H9 (cell line): ENCODE results near the gene GRIK1. TPM values are rescaled to one million over a fixed set of nuclear protein-coding genes. Genes with fewer than 3 reads are reported as not detected.

Experiments used
- DNase-seq: peaks from one replicate; pipeline ENCODE4 v3.0.0-alpha.2; 2017
- H2AFZ ChIP-seq: one replicate; pipeline ENCODE4 v1.6.1; 2013; ENCODE audit warnings: mild to moderate bottlenecking, low read length, control low read depth, moderate library complexity
- H2AK5ac ChIP-seq: 2 replicates; pipeline ENCODE4 v1.6.1; 2013; ENCODE audit warnings: low read length, control low read depth, mixed read lengths; ENCODE audit not compliant: insufficient read length
- H2BK120ac ChIP-seq: one replicate; pipeline ENCODE4 v1.6.1; 2013; ENCODE audit warnings: low read depth, mild to moderate bottlenecking, low read length, control low read depth, inconsistent platforms; ENCODE audit not compliant: poor library complexity, severe bottlenecking
- H2BK12ac ChIP-seq: 2 replicates; pipeline ENCODE4 v1.6.1; 2013; ENCODE audit warnings: low read length, control low read depth, mixed read lengths, low read depth; ENCODE audit not compliant: insufficient read length
- H2BK15ac ChIP-seq: 2 replicates; pipeline ENCODE4 v1.6.1; 2013; ENCODE audit warnings: low read depth, low read length, control low read depth
- H2BK20ac ChIP-seq: one replicate; pipeline ENCODE4 v1.6.1; 2013; ENCODE audit warnings: low read depth, mild to moderate bottlenecking, low read length, control low read depth, inconsistent platforms; ENCODE audit not compliant: poor library complexity, severe bottlenecking
- H2BK5ac ChIP-seq: 2 replicates; pipeline ENCODE4 v1.6.1; 2013; ENCODE audit warnings: low read length, control low read depth, mixed read lengths; ENCODE audit not compliant: insufficient read length
- H3K14ac ChIP-seq: 2 replicates; pipeline ENCODE4 v1.6.1; 2013; ENCODE audit warnings: low read length, control low read depth; ENCODE audit not compliant: insufficient read depth
- H3K18ac ChIP-seq: 2 replicates; pipeline ENCODE4 v1.6.1; 2013; ENCODE audit warnings: low read depth, mild to moderate bottlenecking, mixed read lengths, low read length, control low read depth; ENCODE audit not compliant: insufficient read length
- H3K23ac ChIP-seq: 2 replicates; pipeline ENCODE4 v1.6.1; 2013; ENCODE audit warnings: low read length, control low read depth, mixed read lengths, low read depth; ENCODE audit not compliant: insufficient read length
- H3K23me2 ChIP-seq: 2 replicates; pipeline ENCODE4 v1.6.1; 2013; ENCODE audit warnings: low read depth, mild to moderate bottlenecking, mixed read lengths, low read length, control low read depth; ENCODE audit not compliant: insufficient read length, poor library complexity, severe bottlenecking
- H3K27ac ChIP-seq: 2 replicates; pipeline ENCODE4 v1.5.1; 2013; ENCODE audit warnings: low read length, control low read depth, mixed read lengths, low read depth; ENCODE audit not compliant: insufficient read length
- H3K27me3 ChIP-seq: 2 replicates; pipeline ENCODE4 v1.6.1; 2013; ENCODE audit warnings: low read length, control low read depth, inconsistent platforms; ENCODE audit not compliant: insufficient read depth
- H3K4ac ChIP-seq: 2 replicates; pipeline ENCODE4 v1.6.1; 2013; ENCODE audit warnings: low read depth, mild to moderate bottlenecking, control low read depth, inconsistent platforms, low read length, moderate library complexity
- H3K4me1 ChIP-seq: 2 replicates; pipeline ENCODE4 v1.6.1; 2013; ENCODE audit warnings: low read length, control low read depth, inconsistent platforms; ENCODE audit not compliant: insufficient read depth
- H3K4me2 ChIP-seq: 2 replicates; pipeline ENCODE4 v1.6.1; 2013; ENCODE audit warnings: low read length, control low read depth, mixed read lengths; ENCODE audit not compliant: insufficient read length, insufficient read depth
- H3K56ac ChIP-seq: 2 replicates; pipeline ENCODE4 v1.6.1; 2013; ENCODE audit warnings: low read depth, mild to moderate bottlenecking, mixed read lengths, low read length, control low read depth; ENCODE audit not compliant: insufficient read length
- H3K79me1 ChIP-seq: 2 replicates; pipeline ENCODE4 v1.6.1; 2013; ENCODE audit warnings: low read depth, mild to moderate bottlenecking, moderate library complexity, low read length, control low read depth, inconsistent platforms; ENCODE audit not compliant: insufficient read depth, poor library complexity, severe bottlenecking
- H3K79me2 ChIP-seq: 2 replicates; pipeline ENCODE4 v1.6.1; 2013; ENCODE audit warnings: low read length, control low read depth, inconsistent platforms; ENCODE audit not compliant: insufficient read depth
- H3K9ac ChIP-seq: 2 replicates; pipeline ENCODE4 v1.6.1; 2013; ENCODE audit warnings: low read length, control low read depth, mixed read lengths; ENCODE audit not compliant: insufficient read length; ENCODE audit errors: extremely low read depth
- H3K9me3 ChIP-seq: one replicate; pipeline ENCODE4 v1.6.1; 2013; ENCODE audit warnings: low read depth, low read length, inconsistent platforms; ENCODE audit not compliant: control insufficient read depth
- H3T11ph ChIP-seq: one replicate; pipeline ENCODE4 v1.6.1; 2013; ENCODE audit warnings: mild to moderate bottlenecking, low read length, control low read depth, inconsistent platforms
- H4K20me1 ChIP-seq: one replicate; pipeline ENCODE4 v1.6.1; 2013; ENCODE audit not compliant: control insufficient read depth, insufficient read length, insufficient read depth
- H4K5ac ChIP-seq: 2 replicates; pipeline ENCODE4 v1.6.1; 2013; ENCODE audit warnings: low read depth, mild to moderate bottlenecking, mixed read lengths, low read length, control low read depth; ENCODE audit not compliant: insufficient read length
- H4K8ac ChIP-seq: replicated peaks from 2 replicates; pipeline ENCODE4 v1.6.1; 2013; ENCODE audit warnings: low read length, control low read depth, mixed read lengths, low read depth; ENCODE audit not compliant: insufficient read length
- H4K91ac ChIP-seq: 2 replicates; pipeline ENCODE4 v1.6.1; 2013; ENCODE audit warnings: low read depth, mild to moderate bottlenecking, moderate library complexity, mixed read lengths, low read length, control low read depth; ENCODE audit not compliant: insufficient read length
- H3K27ac Mint-ChIP-seq, 3 experiments: 2 replicates in 2 of 3; 3 replicates in 1 of 3; pipeline ENCODE4 v1.8.0; 2020 to 2021; ENCODE audit warnings: mixed read lengths in 3 of 3, mild to moderate bottlenecking in 1 of 3, moderate library complexity in 1 of 3
- H3K27me3 Mint-ChIP-seq: 2 replicates; pipeline ENCODE4 v1.8.0; 2021; ENCODE audit warnings: low read depth, mild to moderate bottlenecking, moderate library complexity, mixed read lengths
- H3K36me3 Mint-ChIP-seq, 3 experiments: 2 replicates in 2 of 3; 3 replicates in 1 of 3; pipeline ENCODE4 v1.8.0; 2020 to 2021; ENCODE audit warnings: low read depth in 3 of 3, mixed read lengths in 3 of 3; ENCODE audit not compliant: insufficient read depth in 1 of 3
- H3K4me1 Mint-ChIP-seq, 2 experiments: 2 replicates each; pipeline ENCODE4 v1.8.0; 2020; ENCODE audit warnings: mixed read lengths in 2 of 2
- H3K4me3 Mint-ChIP-seq, 2 experiments: 2 replicates in 1 of 2; 3 replicates in 1 of 2; pipeline ENCODE4 v1.8.0; 2020 to 2021; ENCODE audit warnings: mild to moderate bottlenecking in 2 of 2, mixed read lengths in 2 of 2, moderate library complexity in 1 of 2
- H3K9me3 Mint-ChIP-seq, 2 experiments: 2 replicates in 1 of 2; 3 replicates in 1 of 2; pipeline ENCODE4 v1.8.0; 2020; ENCODE audit warnings: mild to moderate bottlenecking in 2 of 2, mixed read lengths in 2 of 2, moderate library complexity in 1 of 2
- WGBS: extraction: QIAGEN DNeasy Blood & Tissue Kit; methylation state at CpG from one replicate; pipeline ENCODE4 v1.1.7; 2013; ENCODE audit warnings: missing lambda C conversion rate, low lambda C conversion rate, mixed read lengths; ENCODE audit not compliant: insufficient read length; ENCODE audit errors: extremely low coverage; 5-methylcytosine and 5-hydroxymethylcytosine counted together
- total RNA-seq: library from RNA; stranded (reverse); gene quantifications from 2 replicates; pipeline ENCODE4 v1.2.1, GENCODE V29; 2021
- TF ChIP-seq, protein P1 (sequence below): fragments of 200-600 bp; sonication (generic); conservative IDR thresholded peaks from 3 replicates; pipeline ENCODE4 v1.8.0; 2021; ENCODE audit warnings: antibody characterized with exemption, mild to moderate bottlenecking

GRIK1 gene
- total RNA-seq, 1 experiment from 2014 or later = not detected

GRCh38 chr21:29583424-29583924 lies 356.3 kb downstream of the GRIK1 start:
- Histone ChIP-seq H3K9me3 (no peaks in the 10 kb centered on the region), H4K20me1 (no peaks in the 10 kb centered on the region), H3K14ac (no peak overlapping the region), H2AFZ (no peak overlapping the region), H3K9ac (no peak overlapping the region), H3K4me1 (no peaks in the 10 kb centered on the region), H3K56ac (no peak overlapping the region), H3K79me1 (no peaks in the 10 kb centered on the region), H3K18ac (no peak overlapping the region), H2BK12ac (no peak overlapping the region), H3K23ac (no peak overlapping the region), H2BK20ac (no peak overlapping the region), H3K4me2 (no peak overlapping the region), H3T11ph (no peak overlapping the region), H3K79me2 (no peaks in the 10 kb centered on the region), H4K91ac (no peak overlapping the region), H2BK5ac (no peak overlapping the region), H3K27me3 (no peaks in the 10 kb centered on the region), H2BK15ac (no peak overlapping the region), H3K4ac (no peak overlapping the region), H2BK120ac (no peak overlapping the region), H4K8ac (no peak overlapping the region), H2AK5ac (no peak overlapping the region), H4K5ac (no peak overlapping the region), H3K23me2 (no peaks in the 10 kb centered on the region), H3K27ac (no peak overlapping the region)
- DNase-seq = no peak
- no CpG with 5 or more reads among the region's 2 CpGs for WGBS
- Mint-ChIP-seq H3K27ac (no peak overlapping the region), H3K9me3 (no peaks in the 10 kb centered on the region), H3K36me3 (no peaks in the 10 kb centered on the region; a peak in 1 of 7 replicates), H3K4me1 (no peaks in the 10 kb centered on the region), H3K27me3 (no peaks in the 10 kb centered on the region), H3K4me3 (no peak overlapping the region)
- TF ChIP-seq, protein P1, sequence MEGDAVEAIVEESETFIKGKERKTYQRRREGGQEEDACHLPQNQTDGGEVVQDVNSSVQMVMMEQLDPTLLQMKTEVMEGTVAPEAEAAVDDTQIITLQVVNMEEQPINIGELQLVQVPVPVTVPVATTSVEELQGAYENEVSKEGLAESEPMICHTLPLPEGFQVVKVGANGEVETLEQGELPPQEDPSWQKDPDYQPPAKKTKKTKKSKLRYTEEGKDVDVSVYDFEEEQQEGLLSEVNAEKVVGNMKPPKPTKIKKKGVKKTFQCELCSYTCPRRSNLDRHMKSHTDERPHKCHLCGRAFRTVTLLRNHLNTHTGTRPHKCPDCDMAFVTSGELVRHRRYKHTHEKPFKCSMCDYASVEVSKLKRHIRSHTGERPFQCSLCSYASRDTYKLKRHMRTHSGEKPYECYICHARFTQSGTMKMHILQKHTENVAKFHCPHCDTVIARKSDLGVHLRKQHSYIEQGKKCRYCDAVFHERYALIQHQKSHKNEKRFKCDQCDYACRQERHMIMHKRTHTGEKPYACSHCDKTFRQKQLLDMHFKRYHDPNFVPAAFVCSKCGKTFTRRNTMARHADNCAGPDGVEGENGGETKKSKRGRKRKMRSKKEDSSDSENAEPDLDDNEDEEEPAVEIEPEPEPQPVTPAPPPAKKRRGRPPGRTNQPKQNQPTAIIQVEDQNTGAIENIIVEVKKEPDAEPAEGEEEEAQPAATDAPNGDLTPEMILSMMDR = no peak
